Tibial nerve (tissue), 4 donors: ENCODE data around the gene GREM2. TPM values are rescaled to one million over a fixed set of nuclear protein-coding genes. Genes with fewer than 3 reads are reported as not detected.

ENCODE experiments used
- DNase-seq, 2 donors: peaks; one replicate each; pipeline ENCODE4 v3.0.0-alpha.2; 2019; ENCODE audit warnings: low spot score in 2 of 2
- H3K27ac ChIP-seq, 4 donors: fragments of 200-600 bp; sonication (generic) in 3 of 4; one replicate each; pipeline ENCODE4 v1.5.1; 2017 to 2019; ENCODE audit warnings: mild to moderate bottlenecking in 1 of 4
- H3K27me3 ChIP-seq, 2 donors: fragments of 200-600 bp; sonication (generic) in 1 of 2; one replicate each; pipeline versions ENCODE4 v1.5.1 to v1.6.0; 2017 to 2019
- H3K36me3 ChIP-seq, 3 donors: fragments of 200-600 bp; sonication (generic); one replicate each; pipeline ENCODE4 v1.5.1; 2018 to 2019
- H3K4me1 ChIP-seq, 4 donors: fragments of 200-600 bp; sonication (generic) in 3 of 4; one replicate each; pipeline ENCODE4 v1.5.1; 2017 to 2019
- H3K4me3 ChIP-seq, 4 donors: fragments of 200-600 bp; sonication (generic) in 3 of 4; one replicate each; pipeline ENCODE4 v1.5.1; 2017 to 2019; ENCODE audit warnings: mild to moderate bottlenecking in 1 of 4, moderate library complexity in 1 of 4
- H3K9me3 ChIP-seq, 4 donors: fragments of 200-600 bp; sonication (generic) in 3 of 4; one replicate each; pipeline ENCODE4 v1.5.1; 2017 to 2019
- EP300 ChIP-seq, 2 donors: sonication (generic); formaldehyde crosslinking; IDR thresholded peaks; one replicate each; pipeline ENCODE4 v1.6.1; 2017; ENCODE audit warnings: antibody characterized with exemption in 2 of 2, mild to moderate bottlenecking in 1 of 2
- POLR2A ChIP-seq, 2 donors: fragments of 450-650 bp; IDR thresholded peaks; one replicate each; pipeline ENCODE4 v1.6.1; 2017; ENCODE audit warnings: antibody characterized with exemption in 2 of 2, mild to moderate bottlenecking in 2 of 2, moderate library complexity in 2 of 2
- WGBS, 2 donors: methylation state at CpG; one replicate each; pipeline ENCODE4 v1.1.5; 2018; 5-methylcytosine and 5-hydroxymethylcytosine counted together
- total RNA-seq, 4 donors: library from RNA; depleted of rRNA; stranded (reverse); fragments of >200 nt; gene quantifications; one replicate each; pipeline ENCODE4 v1.1.0, GENCODE V29; 2016
- TF ChIP-seq, protein P1 (sequence below), 5 experiments: fragments of 200-600 bp in 3 of 5; fragments of 450-650 bp in 2 of 5; sonication (generic) in 3 of 5; IDR thresholded peaks; one replicate each; pipeline ENCODE4 v1.5.1; 2016 to 2019; ENCODE audit warnings: antibody characterized with exemption in 5 of 5, mild to moderate bottlenecking in 3 of 5, moderate library complexity in 2 of 5

The GREM2 gene
- total RNA-seq, 4 donors from 2014 or later, result 0.21 to 0.87 (median 0.35) TPM

GRCh38 chr1:240616018-240616417 lies 4.1 kb upstream of the GREM2 start:
- H3K9me3 ChIP-seq, result no peaks in the 10 kb centered on the region
- H3K27me3 ChIP-seq, result no peaks in the 10 kb centered on the region
- WGBS, 2 donors, result 90 to 93% methylated on average over 4 of the region's 4 CpGs
- peaks cover 0 to 27% (median 0%) of the 10 kb centered on the region in 4 donors for H3K4me1 ChIP-seq
- DNase-seq, result no peak
- H3K27ac ChIP-seq, result no peak overlapping the region
- H3K4me3 ChIP-seq, result no peak overlapping the region
- TF ChIP-seq POLR2A (IDR thresholded peaks at IDR 0.05) (no peak), EP300 (IDR thresholded peaks at IDR 0.05) (no peak)
- TF ChIP-seq, protein P1, sequence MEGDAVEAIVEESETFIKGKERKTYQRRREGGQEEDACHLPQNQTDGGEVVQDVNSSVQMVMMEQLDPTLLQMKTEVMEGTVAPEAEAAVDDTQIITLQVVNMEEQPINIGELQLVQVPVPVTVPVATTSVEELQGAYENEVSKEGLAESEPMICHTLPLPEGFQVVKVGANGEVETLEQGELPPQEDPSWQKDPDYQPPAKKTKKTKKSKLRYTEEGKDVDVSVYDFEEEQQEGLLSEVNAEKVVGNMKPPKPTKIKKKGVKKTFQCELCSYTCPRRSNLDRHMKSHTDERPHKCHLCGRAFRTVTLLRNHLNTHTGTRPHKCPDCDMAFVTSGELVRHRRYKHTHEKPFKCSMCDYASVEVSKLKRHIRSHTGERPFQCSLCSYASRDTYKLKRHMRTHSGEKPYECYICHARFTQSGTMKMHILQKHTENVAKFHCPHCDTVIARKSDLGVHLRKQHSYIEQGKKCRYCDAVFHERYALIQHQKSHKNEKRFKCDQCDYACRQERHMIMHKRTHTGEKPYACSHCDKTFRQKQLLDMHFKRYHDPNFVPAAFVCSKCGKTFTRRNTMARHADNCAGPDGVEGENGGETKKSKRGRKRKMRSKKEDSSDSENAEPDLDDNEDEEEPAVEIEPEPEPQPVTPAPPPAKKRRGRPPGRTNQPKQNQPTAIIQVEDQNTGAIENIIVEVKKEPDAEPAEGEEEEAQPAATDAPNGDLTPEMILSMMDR (IDR thresholded peaks at IDR 0.05), result no peak
- H3K36me3 ChIP-seq, result no peaks in the 10 kb centered on the region

- TF ChIP-seq, protein P1 (IDR thresholded peaks at IDR 0.05), result no peak
- TF ChIP-seq POLR2A (IDR thresholded peaks at IDR 0.05) (no peak), EP300 (IDR thresholded peaks at IDR 0.05) (no peak)
Observed at GRCh38 chr1:240613356-240614142, 1.6 kb upstream of the GREM2 start.

GRCh38 chr1:240612811-240613210 lies 856 bp upstream of the GREM2 start:
- WGBS, 2 donors, result 61 to 68% methylated on average over 6 of the region's 6 CpGs
- Histone ChIP-seq H3K4me3 (peak overlapping the region in 1 of 4 donors; percentile 56), H3K9me3 (no peaks in the 10 kb centered on the region), H3K27ac (no peak overlapping the region), H3K27me3 (no peaks in the 10 kb centered on the region), H3K4me1 (peaks cover 0 to 20% (median 0%) of the 10 kb centered on the region in 4 donors), H3K36me3 (no peaks in the 10 kb centered on the region)
- no peak for DNase-seq
- TF ChIP-seq EP300 (IDR thresholded peaks at IDR 0.05) (no peak), POLR2A (IDR thresholded peaks at IDR 0.05) (no peak)
- TF ChIP-seq, protein P1 (IDR thresholded peaks at IDR 0.05), result no peak

More at GRCh38 chr1:240613356-240614142, 1.6 kb upstream of the GREM2 start:
- Histone ChIP-seq H3K4me3 (no peak overlapping the region), H3K4me1 (peaks cover 0 to 20% (median 0%) of the 10 kb centered on the region in 4 donors), H3K27me3 (no peaks in the 10 kb centered on the region), H3K36me3 (no peaks in the 10 kb centered on the region), H3K27ac (no peak overlapping the region), H3K9me3 (no peaks in the 10 kb centered on the region)
- DNase-seq, result no peak
- WGBS, 2 donors, result 51 to 52% methylated on average over 5 of the region's 5 CpGs

GRCh38 chr1:240611228-240611618 lies 732 bp downstream of the GREM2 start:
- Histone ChIP-seq H3K4me1 (peaks cover 0 to 20% (median 0%) of the 10 kb centered on the region in 4 donors), H3K27ac (peak overlapping the region in 1 of 4 donors; percentile 38), H3K27me3 (no peaks in the 10 kb centered on the region), H3K9me3 (no peaks in the 10 kb centered on the region), H3K4me3 (peak overlapping the region in 3 of 4 donors; percentile 37 to 56 (median 46)), H3K36me3 (no peaks in the 10 kb centered on the region)
- WGBS, 2 donors, result 36 to 44% methylated on average over 12 of the region's 12 CpGs
- TF ChIP-seq POLR2A (IDR thresholded peaks at IDR 0.05) (no peak), EP300 (IDR thresholded peaks at IDR 0.05) (no peak)
- TF ChIP-seq, protein P1 (IDR thresholded peaks at IDR 0.05), result no peak
- no peak for DNase-seq

DNA sequence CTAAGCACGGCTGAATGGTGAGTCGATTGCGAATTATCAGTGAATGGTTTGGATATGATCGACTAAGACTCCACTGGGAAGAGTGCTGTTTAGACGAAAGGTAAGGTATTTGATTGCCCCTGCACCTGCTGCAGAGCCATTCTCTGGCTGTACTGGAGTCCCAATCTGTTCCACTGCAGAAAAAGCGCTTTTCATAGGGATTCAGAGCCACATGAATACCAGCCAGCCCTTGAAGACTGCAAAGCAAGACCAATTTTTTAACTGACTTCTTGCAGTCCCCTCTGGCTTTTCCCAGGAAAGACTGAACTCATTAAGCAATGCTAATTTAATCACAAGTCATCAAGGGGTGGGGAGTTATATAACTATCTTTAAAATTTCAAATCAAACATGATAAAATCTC lies 1.3 kb downstream of the GREM2 start:
- H3K27ac ChIP-seq, result no peak overlapping the region
- H3K4me3 ChIP-seq, result no peak overlapping the region
- H3K27me3 ChIP-seq, result no peaks in the 10 kb centered on the region
- WGBS, 2 donors, result 73 to 83% methylated on average over 6 of the region's 6 CpGs
- TF ChIP-seq POLR2A (IDR thresholded peaks at IDR 0.05) (no peak), EP300 (IDR thresholded peaks at IDR 0.05) (no peak)
- TF ChIP-seq, protein P1 (IDR thresholded peaks at IDR 0.05), result no peak
- H3K4me1 ChIP-seq, result peaks cover 0 to 20% (median 0%) of the 10 kb centered on the region in 4 donors
- DNase-seq, result no peak
- no peaks in the 10 kb centered on the region for H3K36me3 ChIP-seq
- H3K9me3 ChIP-seq, result no peaks in the 10 kb centered on the region
